ENCODE results near the gene DCDC2.
A peak's percentile ranks its signal among the peaks of the same experiment; 100 is the strongest.
"Not testable (repeated sequence)": the region's sequence is repeated elsewhere in the genome, so short reads cannot be mapped to it uniquely, and the experiment has no call there.

Gene DCDC2

DNA sequence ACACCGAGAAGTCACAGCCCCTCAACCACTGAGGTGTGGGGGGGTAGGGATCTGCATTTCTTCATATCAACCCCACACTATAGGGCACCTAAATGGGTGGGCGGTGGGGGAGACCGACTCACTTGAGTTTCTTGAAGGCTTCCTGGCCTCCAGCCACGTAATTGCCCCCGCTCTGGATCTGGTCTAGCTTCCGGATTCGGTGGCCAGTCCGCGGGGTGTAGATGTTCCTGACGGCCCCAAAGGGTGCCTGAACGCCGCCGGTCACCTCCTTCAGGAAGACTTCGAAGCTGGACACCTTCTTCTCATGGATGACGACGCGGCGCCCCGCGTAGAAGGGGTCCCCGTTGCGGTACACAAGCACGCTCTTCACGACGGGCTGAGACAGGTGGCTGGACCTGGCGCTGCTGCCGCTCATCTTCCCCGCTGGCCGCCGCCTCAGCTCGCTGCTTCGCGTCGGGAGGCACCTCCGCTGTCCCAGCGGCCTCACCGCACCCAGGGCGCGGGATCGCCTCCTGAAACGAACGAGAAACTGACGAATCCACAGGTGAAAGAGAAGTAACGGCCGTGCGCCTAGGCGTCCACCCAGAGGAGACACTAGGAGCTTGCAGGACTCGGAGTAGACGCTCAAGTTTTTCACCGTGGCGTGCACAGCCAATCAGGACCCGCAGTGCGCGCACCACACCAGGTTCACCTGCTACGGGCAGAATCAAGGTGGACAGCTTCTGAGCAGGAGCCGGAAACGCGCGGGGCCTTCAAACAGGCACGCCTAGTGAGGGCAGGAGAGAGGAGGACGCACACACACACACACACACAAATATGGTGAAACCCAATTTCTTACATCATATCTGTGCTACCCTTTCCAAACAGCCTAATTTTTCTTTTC is at the start of gene DCDC2:
DCDC2 (minus strand) TSS at position 724 of the 883 bp plus-strand sequence; CDS start at position 415, 309 bp downstream.
- DNase-seq = peak; percentile 30

DNA sequence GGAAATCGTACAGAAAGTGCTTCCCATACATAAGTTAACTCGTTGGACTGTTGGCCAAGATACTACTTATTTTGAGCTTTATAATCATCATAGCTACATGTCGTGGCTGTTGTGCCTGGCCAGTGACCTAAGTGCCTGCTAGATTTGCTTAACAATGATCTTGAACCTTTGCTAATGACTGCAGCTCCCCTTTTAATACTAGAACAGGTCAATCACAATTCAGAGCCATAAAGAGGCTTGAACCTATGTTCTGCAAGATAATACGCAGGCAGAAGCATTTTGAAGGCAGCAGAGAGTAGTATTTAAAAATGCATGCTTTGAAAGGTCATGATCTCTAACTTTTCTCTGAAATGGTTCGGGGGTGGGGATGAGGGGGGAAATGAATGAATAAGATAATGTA is 47.4 kb upstream of the DCDC2 start:
- no peak for DNase-seq

DNA sequence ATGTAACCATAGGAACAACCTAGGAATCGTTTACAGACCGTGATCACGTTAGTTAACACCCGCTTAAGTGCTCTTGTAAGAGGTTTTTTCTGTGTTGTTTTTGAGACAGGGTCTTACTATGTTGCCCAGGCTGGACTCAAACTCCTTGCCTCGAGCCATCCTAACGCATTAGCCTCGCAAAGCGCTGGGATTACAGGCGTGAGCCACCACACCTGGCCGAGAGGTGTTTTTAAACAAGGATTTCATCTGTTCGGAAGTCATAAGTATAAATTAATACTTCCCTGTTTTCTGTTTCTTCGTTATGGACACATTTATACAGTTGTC is 45.6 kb upstream of the DCDC2 start:
- DNase-seq = no peak

DNA sequence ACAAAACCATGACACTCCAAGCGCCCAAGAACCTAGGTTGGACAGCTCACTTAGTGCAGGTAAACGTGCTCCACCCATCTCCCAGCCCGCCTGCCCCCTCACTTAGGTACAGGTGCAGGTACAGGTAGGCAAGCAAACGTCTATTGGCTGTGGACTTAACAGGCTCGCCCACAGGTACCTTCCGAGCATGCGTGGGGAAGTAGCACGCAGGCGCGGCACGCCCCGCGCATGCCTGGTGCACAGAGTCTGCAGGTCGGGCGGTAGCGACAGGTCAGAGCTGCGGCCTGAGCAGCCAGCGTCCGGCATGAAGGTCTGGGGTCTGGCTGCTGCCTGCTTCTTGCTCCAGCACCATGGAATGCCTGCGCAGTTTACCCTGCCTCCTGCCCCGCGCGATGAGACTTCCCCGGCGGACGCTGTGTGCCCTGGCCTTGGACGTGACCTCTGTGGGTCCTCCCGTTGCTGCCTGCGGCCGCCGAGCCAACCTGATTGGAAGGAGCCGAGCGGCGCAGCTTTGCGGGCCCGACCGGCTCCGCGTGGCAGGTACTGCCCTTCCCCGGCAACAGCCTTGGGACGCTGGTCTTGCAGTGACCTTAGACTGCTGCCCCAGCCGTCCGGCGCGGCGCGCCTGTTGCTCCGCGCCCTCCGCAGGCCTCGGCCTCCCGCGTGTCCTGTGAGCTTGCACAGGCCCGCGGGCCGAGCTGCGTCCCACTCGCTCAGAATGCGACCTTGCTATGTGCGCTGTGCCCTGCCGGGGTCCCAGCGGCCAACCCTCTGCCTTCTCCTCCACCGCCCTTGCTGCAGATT is 45.0 kb upstream of the DCDC2 start, which contains the start of gene MRS2:
MRS2 (plus strand) TSS at position 240 of the 804 bp plus-strand sequence; CDS start at position 351, 111 bp downstream.
- DNase-seq = peak; percentile 79

DNA sequence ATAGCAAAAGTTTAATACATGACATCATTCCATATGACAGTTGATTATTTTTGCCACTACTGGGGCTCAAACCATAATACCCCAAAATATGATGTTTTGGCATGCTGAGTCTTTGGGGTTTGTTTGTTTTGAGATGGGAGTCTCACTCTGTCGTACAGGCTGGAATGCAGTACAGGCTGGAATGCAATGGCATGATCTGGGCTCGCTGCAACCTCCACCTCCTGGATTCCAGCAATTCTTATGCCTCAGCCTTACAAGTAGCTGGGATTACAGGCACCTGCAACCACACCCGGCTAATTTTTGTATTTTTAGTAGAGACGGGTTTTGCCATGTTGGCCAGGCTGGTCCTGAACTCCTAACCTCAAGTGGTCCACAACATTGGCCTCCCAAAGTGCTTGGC is 43.6 kb upstream of the DCDC2 start:
- DNase-seq = no peak

DNA sequence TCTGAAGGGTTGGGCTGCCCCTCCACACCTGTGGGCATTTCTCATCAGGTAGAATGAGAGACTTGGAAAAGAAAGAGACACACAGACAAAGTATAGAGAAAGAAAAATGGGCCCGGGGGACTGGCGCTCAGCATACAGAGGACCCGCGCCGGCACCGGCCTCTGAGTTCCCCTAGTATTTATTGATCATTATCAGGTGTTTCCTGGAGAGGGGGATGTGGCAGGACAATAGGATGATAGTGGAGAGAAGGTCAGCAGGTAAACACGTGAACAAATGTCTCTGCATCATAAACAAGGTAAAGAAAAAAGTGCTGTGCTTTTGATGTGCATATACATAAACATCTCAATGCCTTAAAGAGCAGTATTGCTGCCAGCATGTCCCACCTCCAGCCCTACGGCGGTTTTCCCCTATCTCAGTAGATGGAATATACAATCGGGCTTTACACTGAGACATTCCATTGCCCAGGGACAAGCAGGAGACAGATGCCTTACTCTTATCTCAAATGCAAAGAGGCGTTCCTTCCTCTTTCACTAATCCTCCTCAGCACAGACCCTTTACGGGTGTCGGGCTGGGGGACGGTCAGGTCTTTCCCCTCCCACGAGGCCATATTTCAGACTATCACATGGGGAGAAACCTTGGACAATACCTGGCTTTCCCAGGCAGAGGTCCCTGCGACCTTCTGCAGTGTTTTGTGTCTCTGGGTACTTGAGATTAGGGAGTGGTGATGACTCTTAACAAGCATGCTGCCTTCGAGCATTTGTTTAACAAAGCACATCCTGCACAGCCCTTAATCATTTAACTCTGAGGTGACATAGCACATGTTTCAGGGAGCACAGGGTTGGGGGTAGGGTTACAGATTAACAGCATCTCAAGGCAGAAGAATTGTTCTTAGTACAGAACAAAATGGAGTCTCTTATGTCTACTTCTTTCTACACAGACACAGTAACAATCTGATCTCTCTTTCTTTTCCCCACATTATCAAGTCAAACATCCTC is 42.5 kb upstream of the DCDC2 start:
- DNase-seq = not testable (repeated sequence)

DNA sequence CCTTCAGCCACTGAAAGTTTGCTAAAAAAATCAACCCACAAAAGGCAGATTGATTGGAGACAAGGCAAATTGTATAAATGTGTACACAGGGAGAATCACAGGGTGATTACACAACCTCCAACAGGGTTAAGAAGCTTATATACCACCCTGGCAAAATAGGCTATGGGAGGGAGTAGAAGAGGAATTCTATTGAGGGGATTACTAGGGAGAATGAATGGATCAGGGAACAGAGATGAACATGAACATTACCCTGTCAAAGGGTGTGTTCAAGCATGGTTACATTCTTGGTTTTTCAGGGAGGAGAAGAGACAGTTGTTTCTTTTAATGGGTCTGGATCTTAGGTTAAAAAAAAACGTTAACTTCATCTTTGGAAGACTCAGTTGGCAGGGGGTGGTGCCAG is 39.8 kb upstream of the DCDC2 start:
- DNase-seq = no peak

DNA sequence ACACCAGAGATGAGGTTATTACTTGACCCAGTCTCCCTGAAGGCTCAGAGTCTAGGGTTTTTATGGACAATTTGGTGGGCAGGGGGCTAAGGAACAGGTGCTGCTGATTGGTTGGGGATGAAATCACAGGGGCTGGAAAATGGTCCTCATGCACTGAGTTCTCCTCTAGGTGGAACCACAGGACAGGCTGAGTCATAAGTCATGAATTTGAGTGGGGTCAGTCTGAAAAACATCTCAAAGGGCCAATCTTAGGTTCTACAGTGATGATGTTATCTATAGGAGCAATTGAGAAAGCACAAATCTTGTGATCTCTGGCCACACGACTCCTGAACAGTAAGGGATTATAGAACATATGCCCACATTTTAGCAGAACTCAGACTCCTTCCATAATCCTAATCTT is 39.0 kb upstream of the DCDC2 start:
- DNase-seq = no peak

DNA sequence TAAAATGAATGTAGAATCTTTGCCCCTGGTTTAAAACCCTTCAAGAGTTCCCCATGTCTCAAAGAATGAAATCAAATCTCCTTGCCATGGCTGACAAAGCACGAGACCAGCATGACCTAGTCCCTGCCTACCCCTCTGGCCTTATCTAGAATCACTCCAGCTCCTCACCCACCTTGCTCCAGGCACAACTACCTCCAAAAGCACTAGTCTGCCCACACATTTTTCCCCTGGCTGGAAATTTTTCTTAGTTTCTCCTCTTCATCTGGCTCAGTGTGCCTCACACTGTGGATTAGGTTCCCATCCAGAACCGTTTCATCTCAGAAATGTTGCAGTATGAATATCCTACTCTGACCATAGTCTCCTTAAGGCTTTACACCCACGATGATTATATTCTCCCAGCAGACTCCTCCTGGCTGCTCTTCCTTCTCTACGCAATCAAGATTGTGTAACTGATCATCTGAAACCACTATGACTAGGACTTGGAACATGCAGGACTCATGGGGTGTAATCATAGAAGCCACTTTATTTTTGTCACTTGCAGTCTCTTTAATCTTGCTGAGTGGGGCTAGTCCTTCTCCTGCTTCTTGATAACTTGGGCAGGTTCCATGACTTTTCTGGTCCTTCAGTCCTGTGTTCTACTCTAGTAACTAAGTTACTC is 37.0 kb upstream of the DCDC2 start:
- no peak for DNase-seq

DNA sequence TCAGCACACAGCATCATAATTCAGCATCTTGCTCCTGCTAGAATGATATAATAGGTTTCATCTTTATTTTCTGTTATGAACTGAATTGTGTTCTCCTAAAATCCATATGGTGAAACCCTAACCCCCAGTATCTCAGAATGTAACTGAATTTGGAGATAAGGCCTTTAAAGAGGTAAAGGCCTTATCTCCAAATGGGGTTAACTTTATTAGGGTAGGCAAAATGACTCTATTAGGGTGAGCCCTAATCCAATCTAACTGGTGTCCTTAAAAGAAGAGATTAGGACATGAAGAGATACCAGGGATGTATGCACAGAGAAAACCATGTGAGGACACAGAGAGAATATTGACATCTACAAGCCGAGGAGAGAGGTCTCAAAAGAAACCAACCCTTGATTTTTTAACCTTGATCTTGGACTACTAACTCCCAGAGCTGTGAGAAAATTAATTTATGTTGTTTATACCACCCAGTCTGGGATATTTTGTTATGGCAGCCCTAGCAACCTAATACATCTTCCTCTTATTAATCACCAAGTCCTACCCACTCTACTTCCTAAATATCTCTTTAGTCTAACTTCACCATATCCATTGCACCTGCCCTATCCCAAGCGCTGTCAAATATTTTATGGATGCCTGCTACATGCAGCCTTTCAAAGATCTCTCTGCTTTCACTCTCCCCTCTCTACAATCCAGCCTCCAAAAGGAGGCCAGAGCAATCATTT is 36.4 kb upstream of the DCDC2 start:
- DNase-seq = no peak

DNA sequence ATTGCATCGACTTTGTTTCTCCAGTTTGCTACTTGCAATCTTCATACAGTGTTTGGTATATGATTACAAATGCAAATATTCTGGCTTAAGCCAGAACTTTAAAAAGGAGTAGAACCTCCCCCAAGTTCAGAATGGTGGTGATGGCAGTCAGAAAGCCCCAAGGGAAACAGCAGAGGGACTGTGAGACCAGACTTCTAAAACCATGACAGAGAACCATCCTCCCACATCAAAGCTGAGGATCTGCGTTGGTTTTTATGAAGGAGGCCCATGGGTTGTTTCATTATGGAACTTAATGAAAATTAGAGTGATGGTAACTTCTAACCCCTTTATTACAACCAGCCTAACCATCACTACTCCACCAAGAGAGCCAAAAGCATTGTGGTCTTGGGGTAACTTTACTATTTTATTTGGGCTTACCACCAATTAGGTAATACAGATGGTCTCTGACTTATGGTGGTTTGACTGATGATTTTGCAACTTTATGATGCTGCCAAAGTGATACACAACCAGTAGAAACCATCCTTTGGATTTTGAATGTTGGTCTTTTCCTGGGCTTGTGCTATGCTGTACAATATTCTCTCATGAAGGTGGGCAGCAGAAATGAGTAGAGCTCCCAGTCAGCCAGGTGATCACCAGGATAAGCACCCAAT is 34.0 kb upstream of the DCDC2 start:
- DNase-seq = no peak

DNA sequence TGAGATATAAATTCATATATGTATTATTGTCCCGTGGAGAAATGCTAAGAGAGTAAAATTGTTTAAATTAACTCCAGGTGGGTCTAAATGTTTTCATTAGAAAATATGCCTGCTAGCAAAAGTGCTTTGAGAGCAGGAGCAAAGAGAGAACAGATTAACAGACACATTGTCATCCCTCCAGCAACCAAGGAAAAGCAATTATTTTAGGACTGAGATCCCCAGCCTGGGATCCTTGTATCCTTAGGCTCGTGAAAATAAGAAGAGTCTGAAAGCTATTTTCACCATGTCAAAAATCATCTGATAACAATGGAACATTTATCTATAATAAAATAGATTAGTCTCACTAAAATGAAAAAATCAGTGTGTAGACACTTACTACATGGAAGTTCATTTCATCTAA is 33.3 kb upstream of the DCDC2 start:
- no peak for DNase-seq

DNA sequence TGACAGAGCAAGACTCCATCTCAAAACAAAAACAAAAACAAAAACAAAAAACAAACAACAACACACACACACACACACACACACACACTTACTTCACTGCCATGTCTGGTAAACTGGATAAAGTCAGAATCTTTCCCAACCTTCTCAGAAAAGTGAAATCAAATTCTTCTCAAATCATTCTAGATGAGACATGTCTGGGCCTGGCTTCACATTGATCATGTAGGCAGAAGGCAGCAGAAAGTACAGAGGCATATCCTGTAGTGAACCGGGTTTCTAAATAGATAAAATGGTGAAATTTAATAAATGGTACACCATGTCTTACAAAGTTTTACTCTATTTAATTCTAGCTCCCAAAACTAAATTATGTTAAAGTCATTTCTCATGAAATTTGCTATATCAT is 30.0 kb upstream of the DCDC2 start:
- DNase-seq = no peak

DNA sequence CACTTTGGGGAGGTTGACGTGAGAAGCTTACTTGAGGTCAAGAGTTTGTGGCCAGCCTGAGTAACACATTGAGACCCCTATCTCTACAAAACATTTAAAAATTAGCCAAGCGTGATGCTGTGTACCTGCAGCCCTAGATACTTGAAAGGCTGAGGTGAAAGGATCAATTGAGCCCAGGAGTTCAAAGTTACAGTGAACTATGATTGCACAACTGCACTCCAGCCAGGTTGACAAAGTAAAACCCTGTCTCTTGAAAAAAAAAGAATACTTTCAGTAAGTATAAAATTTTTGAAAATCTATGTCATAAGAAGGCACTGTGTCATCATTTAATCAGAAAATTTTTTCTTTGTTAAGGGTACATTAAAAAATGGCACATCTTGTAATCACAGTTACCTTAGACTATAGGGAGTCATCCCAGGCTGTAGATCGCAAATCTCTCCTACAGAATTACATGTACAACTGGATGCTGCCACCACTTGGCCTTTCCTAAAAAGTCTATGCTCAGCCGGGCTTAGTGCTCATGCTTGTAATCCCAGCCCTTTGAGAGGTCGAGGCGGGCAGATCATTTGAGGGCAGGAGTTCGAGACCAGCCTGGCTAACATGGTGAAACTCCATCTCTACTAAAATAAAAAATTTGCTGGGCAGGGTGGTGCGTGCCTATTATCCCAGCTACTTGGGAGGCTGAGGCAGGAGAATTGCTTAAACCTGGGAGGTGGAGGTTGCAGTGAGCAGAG is 27.8 kb upstream of the DCDC2 start:
- no peak for DNase-seq

DNA sequence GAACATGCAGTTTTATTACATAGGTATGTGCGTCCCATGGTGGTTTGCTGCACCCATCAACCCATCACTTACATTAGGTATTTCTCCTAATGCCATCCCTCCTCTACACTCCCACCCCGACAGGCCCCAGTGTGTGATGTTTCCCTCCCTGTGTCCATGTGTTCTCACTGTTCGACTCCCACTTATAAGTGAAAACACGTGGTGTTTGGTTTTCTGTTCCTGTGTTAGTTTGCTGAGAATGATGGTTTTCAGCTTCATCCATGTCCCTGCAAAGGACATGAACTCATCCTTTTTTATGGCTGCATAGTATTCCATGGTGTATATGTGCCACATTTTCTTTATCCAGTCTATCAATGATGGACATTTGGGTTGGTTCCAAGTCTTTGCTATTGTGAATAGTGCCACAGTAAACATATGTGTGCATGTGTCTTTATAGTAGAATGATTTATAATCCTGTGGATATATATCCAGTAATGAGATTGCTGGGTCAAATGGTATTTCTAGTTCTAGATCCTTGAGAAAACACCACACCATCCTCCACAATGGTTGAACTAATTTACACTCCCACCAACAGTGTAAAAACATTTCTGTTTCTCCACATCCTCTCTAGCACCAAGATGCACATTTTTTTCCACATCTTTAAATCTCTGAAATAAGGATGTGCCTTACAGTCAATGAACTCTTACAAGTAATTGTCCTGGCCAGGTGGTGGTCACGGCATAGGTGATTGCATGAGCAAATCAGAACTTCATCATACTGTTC is 26.7 kb upstream of the DCDC2 start:
- not testable (repeated sequence) for DNase-seq

DNA sequence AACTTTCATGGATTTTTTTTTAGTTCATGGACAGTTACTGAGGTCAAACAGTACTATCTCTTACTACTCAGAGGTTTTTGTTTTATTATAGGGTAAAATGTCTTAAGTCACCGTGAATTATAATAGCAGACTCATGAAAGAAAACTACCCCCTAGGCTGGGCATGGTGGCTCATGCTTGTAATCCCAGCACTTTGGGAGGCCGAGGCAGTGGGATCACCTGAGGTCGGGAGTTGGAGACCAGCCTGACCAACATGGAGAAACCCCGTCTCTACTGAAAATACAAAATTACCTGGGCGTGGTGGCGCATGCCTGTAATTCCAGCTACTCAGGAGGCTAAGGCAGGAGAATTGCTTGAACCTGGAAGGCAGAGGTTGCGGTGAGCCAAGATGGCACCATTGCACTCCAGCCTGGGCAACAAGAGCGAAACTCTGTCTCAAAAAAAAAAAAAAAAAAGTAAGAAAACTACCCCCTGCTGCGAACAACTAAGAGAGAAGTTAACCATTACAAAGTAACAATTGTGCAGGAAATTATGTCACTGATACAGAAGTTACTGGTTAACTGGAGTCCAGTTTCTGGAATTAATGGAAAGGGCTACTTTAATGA is 25.1 kb upstream of the DCDC2 start:
- DNase-seq = not testable (repeated sequence)

DNA sequence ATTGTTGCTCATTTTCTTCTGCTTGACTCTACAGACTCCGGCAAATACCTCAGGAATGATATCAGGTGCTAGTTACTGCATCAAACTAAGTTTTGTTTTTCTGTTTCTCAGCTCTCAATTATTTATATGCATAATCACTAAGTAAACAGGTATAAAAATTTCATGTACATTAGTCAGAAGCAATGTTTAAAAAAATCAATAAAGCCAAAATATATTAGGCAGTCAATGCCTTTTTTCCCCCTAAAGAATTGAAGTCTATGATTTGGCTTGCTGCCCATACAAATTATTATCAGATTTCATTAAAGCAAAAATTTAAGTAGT is 24.3 kb upstream of the DCDC2 start:
- no peak for DNase-seq

DNA sequence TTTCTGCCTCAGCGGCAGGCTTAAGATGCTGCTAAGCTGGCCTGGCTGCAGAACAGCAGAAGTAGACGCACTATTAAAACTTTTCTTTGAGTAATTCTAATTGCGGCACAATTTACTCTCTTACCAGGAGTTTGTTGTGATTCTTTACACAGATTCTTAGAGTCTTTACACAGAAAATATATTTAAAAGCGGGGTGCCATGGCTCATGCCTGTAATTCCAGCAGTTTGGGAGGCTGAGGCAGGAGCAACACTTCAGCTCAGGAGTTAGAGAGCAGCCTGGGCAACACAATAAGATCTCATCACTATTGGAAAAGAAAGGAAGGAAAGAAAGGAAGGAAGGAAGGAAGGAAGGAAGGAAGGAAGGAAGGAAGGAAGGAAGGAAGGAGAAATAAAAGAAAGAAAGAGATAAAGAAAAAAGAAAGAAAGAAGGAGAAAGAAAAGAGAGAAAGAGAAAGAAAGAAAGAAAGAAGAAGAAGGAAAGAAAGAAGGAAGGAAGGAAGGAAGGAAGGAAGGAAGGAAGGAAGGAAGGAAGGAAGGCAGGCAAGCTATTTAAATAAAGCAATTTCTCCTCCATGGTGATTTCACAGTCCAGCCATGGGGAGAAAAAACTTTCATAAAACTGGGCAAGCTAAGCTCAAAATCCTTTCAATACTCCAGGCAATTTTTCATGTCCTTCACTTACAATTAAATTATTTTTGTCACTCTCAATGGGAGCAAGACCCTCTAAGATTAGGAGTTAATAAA is 23.8 kb upstream of the DCDC2 start:
- DNase-seq = no peak
